NT2/D1 (cell line): Measurements from ENCODE around the gene C5orf52.
A peak's percentile ranks its signal among the peaks of the same experiment; 100 is the strongest.
"Not testable (repeated sequence)": the region's sequence is repeated elsewhere in the genome, so short reads cannot be mapped to it uniquely, and the experiment has no call there.

Experiments used
- DNase-seq: peaks from one replicate; pipeline ENCODE4 v3.0.0-alpha.2; 2011; ENCODE audit warnings: low read depth, low spot score
- H3K27me3 ChIP-seq: 2 replicates; pipeline ENCODE4 v1.6.0; 2011; ENCODE audit warnings: mild to moderate bottlenecking; ENCODE audit not compliant: insufficient read length, insufficient read depth
- H3K36me3 ChIP-seq: 2 replicates; pipeline ENCODE4 v1.6.1; 2011; ENCODE audit warnings: mild to moderate bottlenecking, low read length, mixed read lengths; ENCODE audit not compliant: insufficient read depth, insufficient read length
- H3K4me1 ChIP-seq: 2 replicates; pipeline ENCODE4 v1.5.1; 2011; ENCODE audit not compliant: insufficient read depth, insufficient read length
- H3K4me3 ChIP-seq: 2 replicates; pipeline ENCODE4 v1.5.1; 2011; ENCODE audit warnings: low read depth; ENCODE audit not compliant: insufficient read length
- H3K9ac ChIP-seq: 2 replicates; pipeline ENCODE4 v1.6.0; 2011; ENCODE audit warnings: low read depth; ENCODE audit not compliant: insufficient read length
- H3K9me3 ChIP-seq: 2 replicates; pipeline ENCODE4 v1.5.1; 2011; ENCODE audit warnings: mild to moderate bottlenecking, low read length; ENCODE audit not compliant: insufficient read depth
- SUZ12 ChIP-seq: IDR thresholded peaks from 2 replicates; pipeline ENCODE4 v1.6.1; 2011; ENCODE audit not compliant: insufficient read length, insufficient read depth; ENCODE audit errors: extremely low read depth
- YY1 ChIP-seq: IDR thresholded peaks from 2 replicates; pipeline ENCODE4 v1.6.1; 2011; ENCODE audit not compliant: insufficient read length, insufficient read depth
- ZNF274 ChIP-seq: IDR thresholded peaks from 2 replicates; pipeline ENCODE4 v1.6.1; 2011; ENCODE audit warnings: mild to moderate bottlenecking, low read depth, low read length

C5orf52 gene

GRCh38 chr5:157718519-157718918 lies 47.2 kb downstream of the C5orf52 start:
- Histone ChIP-seq H3K9ac (no peak overlapping the region), H3K4me3 (no peak overlapping the region), H3K4me1 (no peaks in the 10 kb centered on the region), H3K27me3 (no peaks in the 10 kb centered on the region), H3K36me3 (no peaks in the 10 kb centered on the region), H3K9me3 (no peaks in the 10 kb centered on the region; the same call in 1 of the 2 replicates)
- TF ChIP-seq ZNF274 = no peak
- no peak for TF ChIP-seq SUZ12
- no peak for TF ChIP-seq YY1
- no peak for DNase-seq

- peak; percentile 46 for DNase-seq
- Histone ChIP-seq H3K4me3 (no peak overlapping the region), H3K4me1 (no peaks in the 10 kb centered on the region), H3K27me3 (no peaks in the 10 kb centered on the region), H3K9ac (no peak overlapping the region), H3K36me3 (no peaks in the 10 kb centered on the region), H3K9me3 (no peaks in the 10 kb centered on the region; the same call in 1 of the 2 replicates)
- TF ChIP-seq SUZ12 (no peak), YY1 (peak; percentile 29)
Measured at GRCh38 chr5:157719245-157719644, 47.9 kb downstream of the C5orf52 start.

- DNase-seq = no peak
- Histone ChIP-seq H3K27me3 (no peaks in the 10 kb centered on the region), H3K36me3 (no peaks in the 10 kb centered on the region), H3K9me3 (no peaks in the 10 kb centered on the region; the same call in 1 of the 2 replicates), H3K9ac (no peak overlapping the region), H3K4me3 (no peak overlapping the region), H3K4me1 (no peaks in the 10 kb centered on the region)
- TF ChIP-seq ZNF274 = no peak
- TF ChIP-seq YY1 = no peak
- TF ChIP-seq SUZ12 = no peak
Measured at GRCh38 chr5:157721159-157721558, 49.8 kb downstream of the C5orf52 start.

- not testable (repeated sequence) for DNase-seq, H3K4me1 ChIP-seq, H3K4me3 ChIP-seq, H3K27me3 ChIP-seq, H3K9me3 ChIP-seq, H3K36me3 ChIP-seq, H3K9ac ChIP-seq
Measured at GRCh38 chr5:157722895-157723294, 51.6 kb downstream of the C5orf52 start.

- not testable (repeated sequence) for DNase-seq, H3K27me3 ChIP-seq, H3K9ac ChIP-seq, H3K36me3 ChIP-seq, H3K9me3 ChIP-seq, H3K4me3 ChIP-seq, H3K4me1 ChIP-seq
Measured at GRCh38 chr5:157726607-157727006, 55.3 kb downstream of the C5orf52 start.

- not testable (repeated sequence) for DNase-seq, H3K9me3 ChIP-seq, H3K4me3 ChIP-seq, H3K9ac ChIP-seq, H3K27me3 ChIP-seq, H3K36me3 ChIP-seq, H3K4me1 ChIP-seq
Measured at GRCh38 chr5:157727858-157728257, 56.5 kb downstream of the C5orf52 start.
